ENCODE measurements around the gene GDPD1.
"Not testable (repeated sequence)": the region's sequence is repeated elsewhere in the genome, so short reads cannot be mapped to it uniquely, and the experiment has no call there.

GDPD1 gene

GRCh38 chr17:59220328-59221158, at the start of gene GDPD1:
Gene GDPD1 (plus strand): TSS chr17:59220511. CDS start chr17:59220610, 99 bp downstream.
- Histone ChIP-seq H3K4me3 (peak within 1 kb of the TSS; percentile 45 to 92 (median 67)), H3K27ac (peak within 1 kb of the TSS in 20 of 21 experiments; percentile 5 to 84 (median 70))

GRCh38 chr17:59172436-59173004, 47.8 kb upstream of the GDPD1 start:
- H3K4me3 ChIP-seq = no peak overlapping the region
- H3K27ac ChIP-seq = no peak overlapping the region

- Histone ChIP-seq H3K27ac (no peak overlapping the region), H3K4me3 (no peak overlapping the region)
Observed at GRCh38 chr17:59174671-59175070, 45.6 kb upstream of the GDPD1 start.

- no peak overlapping the region for H3K4me3 ChIP-seq
- no peak overlapping the region for H3K27ac ChIP-seq
Observed at GRCh38 chr17:59175076-59175475, 45.2 kb upstream of the GDPD1 start.

GRCh38 chr17:59178266-59178985, 41.9 kb upstream of the GDPD1 start:
- H3K4me3 ChIP-seq = no peak overlapping the region
- H3K27ac ChIP-seq = no peak overlapping the region

- H3K27ac ChIP-seq, H3K4me3 ChIP-seq: not testable (repeated sequence)
Observed at GRCh38 chr17:59179601-59180000, 40.7 kb upstream of the GDPD1 start.

- Histone ChIP-seq H3K27ac (no peak overlapping the region), H3K4me3 (no peak overlapping the region)
Observed at GRCh38 chr17:59180626-59181025, 39.7 kb upstream of the GDPD1 start.

- Histone ChIP-seq H3K27ac (no peak overlapping the region), H3K4me3 (no peak overlapping the region)
Observed at GRCh38 chr17:59181481-59181880, 38.8 kb upstream of the GDPD1 start.

- H3K4me3 ChIP-seq = no peak overlapping the region
- no peak overlapping the region for H3K27ac ChIP-seq
Observed at GRCh38 chr17:59185997-59186396, 34.3 kb upstream of the GDPD1 start.

GRCh38 chr17:59186850-59187249, 33.5 kb upstream of the GDPD1 start:
- Histone ChIP-seq H3K4me3 (no peak overlapping the region), H3K27ac (no peak overlapping the region)

- no peak overlapping the region for H3K4me3 ChIP-seq
- H3K27ac ChIP-seq = no peak overlapping the region
Observed at GRCh38 chr17:59190806-59191205, 29.5 kb upstream of the GDPD1 start.

- Histone ChIP-seq H3K27ac (no peak overlapping the region), H3K4me3 (no peak overlapping the region)
Observed at GRCh38 chr17:59193336-59193862, 26.9 kb upstream of the GDPD1 start.

GRCh38 chr17:59199398-59199797, 20.9 kb upstream of the GDPD1 start:
- H3K4me3 ChIP-seq = no peak overlapping the region

GRCh38 chr17:59202320-59202719, 18.0 kb upstream of the GDPD1 start:
- Histone ChIP-seq H3K4me3 (no peak overlapping the region), H3K27ac (no peak overlapping the region)

More at GRCh38 chr17:59199398-59199797, 20.9 kb upstream of the GDPD1 start:
- no peak overlapping the region for H3K27ac ChIP-seq

- Histone ChIP-seq H3K4me3 (peak overlapping the region in 1 of 7 experiments; percentile 50), H3K27ac (no peak overlapping the region)
Observed at GRCh38 chr17:59219370-59219769, 941 bp upstream of the GDPD1 start.

GRCh38 chr17:59219992-59220327, 351 bp upstream of the GDPD1 start:
- H3K27ac ChIP-seq = peak overlapping the region in 5 of 21 experiments; percentile 21 to 74 (median 40)
- H3K4me3 ChIP-seq = peak overlapping the region; percentile 45 to 92 (median 67)

GRCh38 chr17:59221159-59221847, 992 bp downstream of the GDPD1 start:
- H3K27ac ChIP-seq = peak overlapping the region in 14 of 21 experiments; percentile 5 to 84 (median 72)
- peak overlapping the region; percentile 45 to 92 (median 67) for H3K4me3 ChIP-seq

GRCh38 chr17:59223813-59224212, 3.5 kb downstream of the GDPD1 start:
- no peak overlapping the region for H3K27ac ChIP-seq
- H3K4me3 ChIP-seq = no peak overlapping the region

GRCh38 chr17:59228588-59228987, 8.3 kb downstream of the GDPD1 start:
- H3K4me3 ChIP-seq, H3K27ac ChIP-seq: not testable (repeated sequence)

GRCh38 chr17:59230764-59231163, 10.5 kb downstream of the GDPD1 start:
- Histone ChIP-seq H3K4me3 (no peak overlapping the region), H3K27ac (no peak overlapping the region)

Data from skin epidermis (tissue), 12 donors.